NB4 (cell line): ENCODE results near the gene MSL2.
"Not testable (repeated sequence)": the region's sequence is repeated elsewhere in the genome, so short reads cannot be mapped to it uniquely, and the experiment has no call there.

Source experiments
- DNase-seq: peaks from one replicate; pipeline ENCODE4 v3.0.0; 2010; ENCODE audit warnings: low read depth
- H3K4me3 ChIP-seq: one replicate; pipeline ENCODE4 v1.5.1; 2011; ENCODE audit warnings: mild to moderate bottlenecking, low read depth, low read length, moderate library complexity
- CTCF ChIP-seq: IDR thresholded peaks from one replicate; pipeline ENCODE4 v1.5.1; 2012; ENCODE audit warnings: low read depth, low read length
- MAX ChIP-seq: IDR thresholded peaks from 2 replicates; pipeline ENCODE4 v1.6.1; 2011; ENCODE audit warnings: low read depth, low read length
- MYC ChIP-seq: IDR thresholded peaks from 2 replicates; pipeline ENCODE4 v1.6.1; 2011; ENCODE audit warnings: low read depth, low read length
- POLR2A ChIP-seq: IDR thresholded peaks from 2 replicates; pipeline ENCODE4 v1.6.1; 2011; ENCODE audit warnings: mild to moderate bottlenecking; ENCODE audit not compliant: insufficient read length; ENCODE audit errors: extremely low read depth

Gene MSL2

GRCh38 chr3:136193278-136194054, 2.7 kb downstream of the MSL2 start:
- H3K4me3 ChIP-seq: peak overlapping the region; percentile 99
- peak; percentile 67 for DNase-seq
- no peak for TF ChIP-seq POLR2A
- no peak for TF ChIP-seq CTCF
- no peak for TF ChIP-seq MYC
- TF ChIP-seq MAX: no peak

- TF ChIP-seq POLR2A: no peak
- TF ChIP-seq MYC: no peak
- peak overlapping the region; percentile 99 for H3K4me3 ChIP-seq
- no peak for DNase-seq
Observed at GRCh38 chr3:136192831-136193230, 3.3 kb downstream of the MSL2 start.

GRCh38 chr3:136192195-136192594, 3.9 kb downstream of the MSL2 start:
- peak overlapping the region; percentile 99 for H3K4me3 ChIP-seq
- not testable (repeated sequence) for DNase-seq

- H3K4me3 ChIP-seq: peak overlapping the region; percentile 1
- TF ChIP-seq MAX: no peak
- DNase-seq: no peak
Observed at GRCh38 chr3:136189859-136190617, 6.1 kb downstream of the MSL2 start.

GRCh38 chr3:136189043-136189442, 7.1 kb downstream of the MSL2 start:
- no peak for DNase-seq
- peak overlapping the region; percentile 34 for H3K4me3 ChIP-seq
- TF ChIP-seq CTCF (no peak), POLR2A (no peak), MYC (no peak), MAX (no peak)

- DNase-seq: no peak
- TF ChIP-seq MAX (no peak), CTCF (no peak), POLR2A (no peak), MYC (no peak)
- no peak overlapping the region for H3K4me3 ChIP-seq
Observed at GRCh38 chr3:136187868-136188267, 8.3 kb downstream of the MSL2 start.

- TF ChIP-seq POLR2A: no peak
- TF ChIP-seq CTCF: no peak
- no peak for TF ChIP-seq MYC
- TF ChIP-seq MAX: no peak
- H3K4me3 ChIP-seq: no peak overlapping the region
- no peak for DNase-seq
Observed at GRCh38 chr3:136186846-136187245, 9.3 kb downstream of the MSL2 start.
